Measurements from ENCODE around the gene MYO5C.
"Not testable (repeated sequence)": the region's sequence is repeated elsewhere in the genome, so short reads cannot be mapped to it uniquely, and the experiment has no call there.

MYO5C gene

DNA sequence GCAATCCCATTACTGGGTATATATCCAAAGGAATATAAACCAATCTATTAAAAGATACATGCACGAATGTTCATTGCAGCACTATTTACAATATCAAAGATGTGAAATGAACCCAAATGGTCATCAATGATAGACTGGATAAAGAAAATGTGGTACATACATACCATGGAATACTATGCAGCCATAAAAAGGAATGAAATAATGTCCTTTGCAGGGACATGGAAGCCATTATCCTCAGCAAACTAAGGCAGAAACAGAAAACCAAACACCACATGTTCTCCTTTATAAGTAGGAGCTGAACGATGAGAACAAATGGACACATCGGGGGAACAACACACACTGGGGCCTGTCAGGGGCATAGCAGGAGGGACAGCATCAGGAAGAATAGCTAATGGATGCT is 125.4 kb downstream of the MYO5C start:
- DNase-seq (ENCODE audit: low read depth), result not testable (repeated sequence)

- DNase-seq (ENCODE audit: low read depth), result not testable (repeated sequence)
These were observed 130.0 kb downstream of the MYO5C start for GRCh38 chr15:52165494-52166131.

GRCh38 chr15:52164631-52165265 is 130.9 kb downstream of the MYO5C start:
- DNase-seq (ENCODE audit: low read depth), result no peak

DNA sequence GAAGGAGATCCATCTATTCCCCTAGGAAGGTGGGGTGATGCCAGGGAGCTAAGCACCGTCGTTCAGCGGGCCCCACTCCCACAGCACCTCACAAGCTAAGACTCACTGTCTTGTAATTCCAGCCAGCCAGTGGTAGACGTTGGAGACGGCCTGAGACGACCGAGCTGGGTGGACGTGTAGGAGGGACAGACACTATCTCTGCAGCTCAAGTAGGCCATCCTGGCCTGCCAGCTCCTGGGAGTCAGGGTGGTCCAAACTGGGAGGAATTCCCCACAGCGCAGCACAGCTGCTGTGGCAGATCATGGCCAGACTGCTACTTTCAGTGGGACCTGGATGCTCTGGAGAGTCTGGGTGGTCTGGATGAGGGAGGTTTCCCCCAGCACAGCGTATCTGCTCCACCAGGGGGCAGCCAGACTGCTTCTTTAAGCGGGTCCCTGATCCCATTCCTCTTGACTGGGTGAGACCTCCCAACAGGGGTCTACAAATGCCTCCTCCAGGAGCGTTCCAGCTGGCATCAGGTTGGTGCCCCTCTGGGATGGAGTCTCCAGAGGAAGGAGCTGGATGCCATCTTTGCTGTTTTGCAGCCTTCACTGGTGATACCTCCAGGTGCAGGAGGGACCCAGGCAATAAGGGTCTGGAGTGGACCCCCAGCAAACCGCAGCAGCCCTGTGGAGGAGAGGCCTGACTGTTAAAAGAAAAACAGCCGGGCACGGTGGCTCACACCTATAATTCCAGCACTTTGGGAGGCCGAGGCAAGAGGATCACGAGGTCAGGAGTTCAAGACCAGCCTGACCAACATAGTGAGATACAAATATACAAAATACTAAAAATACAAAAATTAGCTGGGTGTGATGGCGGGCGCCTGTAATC is 132.0 kb downstream of the MYO5C start:
- no peak for DNase-seq (ENCODE audit: low read depth)

DNA sequence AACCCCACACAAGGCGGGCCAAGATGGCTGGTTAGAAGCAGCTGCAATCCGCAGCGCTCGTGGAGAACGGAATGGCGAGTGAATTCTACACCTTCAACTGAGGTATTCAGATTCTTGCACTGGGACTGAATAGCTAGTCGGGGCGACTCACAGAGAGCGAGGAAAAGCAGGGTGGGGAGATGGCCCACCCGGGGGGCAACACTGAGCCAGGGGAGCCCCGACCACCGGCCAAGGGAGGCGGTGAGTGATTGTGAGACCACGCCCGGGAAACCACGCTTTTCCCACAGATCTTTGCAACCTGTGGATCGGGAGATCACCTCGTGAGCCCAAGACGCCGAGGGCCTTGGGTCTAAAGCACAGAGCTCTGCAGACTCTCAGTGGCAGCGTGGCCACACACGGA is 132.7 kb downstream of the MYO5C start:
- no peak for DNase-seq (ENCODE audit: low read depth)

DNA sequence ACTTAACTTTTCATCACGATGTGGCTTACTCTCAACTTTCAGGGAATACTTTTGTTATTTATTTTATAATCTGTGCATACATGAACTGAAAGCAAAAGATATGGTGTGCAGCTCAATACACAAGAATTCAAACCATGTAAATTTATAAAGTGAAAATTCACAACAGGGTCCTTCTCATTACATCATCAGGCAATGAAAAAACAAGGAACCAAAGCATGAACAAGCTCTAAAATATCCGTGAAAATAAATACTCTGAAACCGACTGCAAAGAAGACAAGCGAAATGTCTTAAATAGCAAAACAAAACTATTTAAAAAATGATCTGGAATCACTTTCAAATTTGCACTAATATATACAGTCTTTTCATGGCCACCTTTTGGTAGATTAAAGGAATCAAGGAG is 133.3 kb downstream of the MYO5C start:
- no peak for DNase-seq (ENCODE audit: low read depth)

DNA sequence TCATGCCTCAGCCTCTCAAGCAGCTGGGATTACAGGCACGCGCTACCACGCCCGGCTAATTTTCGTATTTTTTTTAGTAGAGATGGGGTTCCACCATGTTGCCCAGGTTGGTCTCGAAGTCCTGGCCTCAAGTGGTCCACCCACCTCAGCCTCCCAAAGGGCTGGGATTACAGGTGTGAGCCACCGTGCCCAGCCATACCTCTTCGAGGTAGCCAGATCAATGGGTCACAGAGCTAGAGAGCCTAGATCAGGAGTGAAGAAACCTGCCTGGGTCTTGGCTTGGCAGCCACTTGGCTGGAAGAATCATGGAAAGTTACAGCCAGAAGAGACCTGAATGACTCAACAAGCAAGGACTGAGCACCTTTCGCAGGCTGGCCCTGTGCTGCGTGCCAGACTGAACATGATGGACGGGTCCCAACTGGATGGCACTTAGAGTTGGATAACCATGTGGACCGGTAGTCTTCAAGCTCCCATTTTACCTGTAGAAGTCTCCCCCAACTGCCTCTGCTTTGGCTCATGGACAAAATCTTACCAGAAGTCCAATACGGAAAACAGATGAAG is 134.1 kb downstream of the MYO5C start:
- DNase-seq (ENCODE audit: low read depth), result no peak

- DNase-seq (ENCODE audit: low read depth), result no peak
These were observed 136.0 kb downstream of the MYO5C start for GRCh38 chr15:52159645-52160044.

DNA sequence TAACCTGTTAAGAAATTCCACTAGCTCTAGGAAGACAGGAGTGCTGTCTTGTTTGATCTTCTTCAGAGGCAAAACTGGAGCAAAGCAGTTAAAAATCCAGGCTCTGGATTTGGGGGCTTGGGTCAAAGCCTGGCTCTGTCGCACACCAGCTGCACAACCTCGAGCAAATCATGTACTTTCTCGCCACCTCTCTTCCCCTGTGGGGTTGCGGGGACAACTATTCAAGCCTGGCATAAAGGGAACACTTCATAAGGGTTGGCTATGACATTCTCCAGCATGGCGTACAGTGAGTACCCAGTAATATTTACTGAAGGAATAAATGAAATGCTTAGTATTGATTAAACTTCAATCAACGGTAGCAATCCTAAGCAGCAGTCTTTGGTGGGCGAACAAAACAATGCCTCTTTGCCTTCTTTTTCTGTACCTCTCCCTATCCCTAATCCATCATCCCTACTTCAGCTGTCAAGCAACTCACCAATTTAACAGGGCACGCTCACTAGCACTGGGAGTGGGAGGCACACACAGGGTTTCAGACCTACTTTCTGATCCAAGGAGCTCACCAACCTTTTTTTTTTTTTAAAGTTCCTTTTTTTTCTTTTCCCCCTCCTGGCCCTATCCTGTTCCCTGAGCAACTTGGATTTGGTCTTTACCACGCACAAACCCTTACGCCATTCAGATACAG is 137.4 kb downstream of the MYO5C start:
- DNase-seq (ENCODE audit: low read depth), result no peak

DNA sequence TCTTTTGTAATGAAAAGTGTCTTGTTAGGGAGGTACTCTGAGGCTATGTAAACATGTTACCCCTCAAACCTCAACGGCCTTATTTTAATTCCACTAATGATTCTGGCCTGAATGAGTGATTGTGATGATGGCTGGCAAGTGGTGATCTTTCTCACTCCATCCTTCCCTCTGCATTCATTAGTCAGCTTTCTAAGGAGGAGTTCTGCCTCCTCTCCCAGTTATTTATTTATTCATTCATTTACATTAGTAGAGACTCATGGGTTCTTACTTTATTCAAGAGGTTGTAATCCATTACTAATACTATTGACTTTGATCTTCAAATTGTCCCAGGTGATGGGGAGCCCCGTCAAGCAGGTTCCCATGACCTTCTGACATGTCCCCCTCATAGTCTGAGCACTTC is 139.7 kb downstream of the MYO5C start:
- no peak for DNase-seq (ENCODE audit: low read depth)

DNA sequence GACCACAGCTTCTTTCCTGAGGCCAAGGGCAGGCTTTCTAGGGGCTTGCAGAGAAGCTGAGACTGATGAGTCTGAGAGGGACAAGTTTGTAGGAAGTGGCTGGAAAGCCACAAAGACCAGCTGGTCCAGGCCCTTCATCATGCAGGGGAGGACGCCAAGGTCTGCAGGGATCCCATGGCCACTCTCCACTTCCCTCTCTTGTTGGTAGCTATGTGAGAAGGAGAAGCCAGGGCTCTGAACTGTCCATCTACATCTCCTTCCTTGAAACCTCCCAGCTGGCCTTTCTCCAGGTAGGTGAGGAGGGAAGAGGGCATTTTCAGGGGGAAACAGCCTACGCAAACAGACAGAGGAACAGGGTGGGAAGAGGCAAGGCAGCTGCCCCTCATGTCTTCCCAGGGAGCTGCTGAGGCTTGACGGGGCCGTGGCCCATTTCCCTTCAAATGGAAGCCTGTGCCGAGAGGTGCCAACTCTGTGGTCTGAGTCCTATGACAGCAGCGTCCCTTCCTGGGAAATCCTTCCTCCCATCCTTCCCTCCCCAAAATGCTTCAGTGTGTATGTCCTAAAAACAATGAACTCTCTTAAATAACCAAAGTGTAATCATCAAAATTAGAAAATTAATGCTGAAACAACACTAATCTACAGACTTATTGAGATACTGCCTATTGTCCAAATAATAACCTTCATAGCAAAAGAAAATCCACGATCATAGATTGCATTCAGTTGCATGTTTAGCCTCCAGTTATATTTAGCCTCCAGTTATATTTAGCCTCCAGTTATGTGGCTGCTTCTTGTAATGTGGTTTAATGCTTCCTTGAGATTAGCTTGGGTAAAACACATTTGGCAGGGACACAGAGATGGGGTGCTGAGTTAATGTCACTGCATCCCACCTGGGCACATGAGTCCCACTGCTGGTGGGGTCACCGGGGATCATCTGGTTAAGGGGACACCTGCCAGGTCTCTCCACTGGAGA is 140.4 kb downstream of the MYO5C start:
- DNase-seq (ENCODE audit: low read depth), result no peak

- no peak for DNase-seq (ENCODE audit: low read depth)
These were observed 141.4 kb downstream of the MYO5C start for GRCh38 chr15:52153900-52154895.

- no peak for DNase-seq (ENCODE audit: low read depth)
These were observed 144.3 kb downstream of the MYO5C start for GRCh38 chr15:52151353-52151752.

DNA sequence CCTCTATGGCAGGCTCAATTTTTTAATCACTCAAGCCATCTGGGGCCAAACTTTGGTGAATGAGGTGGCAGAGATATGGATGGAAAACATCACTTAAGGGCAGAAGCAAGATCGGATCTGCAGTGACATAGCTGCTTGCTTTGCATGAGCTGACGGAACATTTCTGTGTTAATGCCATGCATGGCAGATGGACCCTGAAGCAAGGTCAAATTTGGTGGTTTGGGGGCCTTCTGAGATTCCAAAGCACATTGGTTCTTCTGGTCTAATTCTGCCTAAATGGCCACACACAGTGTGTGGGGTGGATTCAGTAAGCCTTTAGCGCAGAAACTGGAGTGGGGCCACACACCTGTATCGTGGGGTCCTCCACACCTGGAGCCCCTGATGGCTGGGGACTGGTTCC is 144.7 kb downstream of the MYO5C start:
- no peak for DNase-seq (ENCODE audit: low read depth)

GRCh38 chr15:52150043-52150825 is 145.4 kb downstream of the MYO5C start:
- no peak for DNase-seq (ENCODE audit: low read depth)

- no peak for DNase-seq (ENCODE audit: low read depth)
These were observed 147.2 kb downstream of the MYO5C start for GRCh38 chr15:52148403-52148802.

DNA sequence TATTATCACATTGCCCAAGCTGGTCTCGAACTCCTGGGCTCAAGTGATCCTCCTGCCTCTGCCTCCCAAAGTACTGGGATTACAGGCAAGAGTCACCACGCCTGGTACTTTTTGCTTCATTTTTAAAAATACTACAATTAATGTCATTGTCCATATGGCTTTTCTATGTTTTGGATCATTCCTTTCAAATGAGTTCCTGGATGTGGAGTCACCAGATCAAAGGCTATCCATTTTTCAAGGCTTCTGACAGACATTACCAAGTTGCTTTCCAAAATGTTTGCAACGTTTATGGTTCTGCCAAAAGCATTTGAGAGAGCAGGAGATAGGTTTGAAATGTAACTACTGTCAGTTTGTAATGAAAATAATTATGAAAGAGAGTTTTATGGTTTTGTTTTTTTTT is 148.8 kb downstream of the MYO5C start:
- DNase-seq (ENCODE audit: low read depth), result no peak

DNA sequence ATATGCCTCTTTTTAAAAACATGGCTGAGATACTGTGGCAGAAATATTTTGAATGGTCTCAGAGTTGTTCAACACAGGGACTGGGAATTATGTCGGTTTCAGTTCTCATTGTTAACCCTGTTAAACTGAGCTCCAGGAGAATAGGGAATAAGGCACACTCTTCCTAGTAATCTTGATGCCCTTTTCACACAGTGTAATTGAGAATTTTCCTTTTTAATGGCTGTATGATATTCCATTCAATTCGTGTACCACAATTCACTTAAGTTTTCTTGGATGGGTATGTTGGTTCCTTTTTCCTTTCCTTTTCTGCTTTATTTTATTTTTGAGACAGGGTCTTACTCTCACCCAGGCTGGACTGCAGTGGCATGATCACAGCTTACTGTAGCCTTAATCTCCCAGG is 149.3 kb downstream of the MYO5C start:
- DNase-seq (ENCODE audit: low read depth), result no peak

DNA sequence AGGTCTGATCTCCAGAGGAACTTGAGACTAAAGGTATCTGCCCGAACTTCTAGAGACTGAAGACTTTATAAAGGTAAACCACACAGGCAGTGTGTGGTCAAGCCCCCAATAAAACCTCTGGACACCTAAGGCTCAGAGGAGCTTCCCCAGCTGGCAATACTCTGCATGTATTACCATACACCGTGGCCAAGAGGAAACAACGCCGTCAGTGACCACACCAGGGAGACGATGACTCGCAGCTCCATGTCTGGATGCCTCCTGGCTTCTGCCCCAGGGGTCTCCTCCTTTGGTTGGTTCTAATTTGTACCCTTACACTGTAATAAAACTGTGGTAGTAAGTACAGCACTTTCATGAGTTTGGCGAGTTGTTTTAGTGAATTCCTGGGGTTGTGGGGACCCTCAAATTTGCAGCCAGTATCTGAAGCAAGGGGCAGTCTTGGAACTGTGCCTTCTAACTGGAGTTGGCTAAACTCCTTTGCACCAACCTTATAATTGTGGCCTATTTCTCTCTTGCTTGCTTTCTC is 150.9 kb downstream of the MYO5C start:
- no peak for DNase-seq (ENCODE audit: low read depth)
